Breast epithelium (tissue), 3 donors: Measurements from ENCODE around the gene TOR3A.

Source experiments
- POLR2A ChIP-seq: fragments of 450-650 bp; IDR thresholded peaks from one replicate; pipeline ENCODE4 v1.6.1; 2016; ENCODE audit warnings: antibody characterized with exemption, mild to moderate bottlenecking, moderate library complexity
- POLR2AphosphoS5 ChIP-seq, 3 donors: sonication (generic); formaldehyde crosslinking; IDR thresholded peaks; one replicate each; pipeline ENCODE4 v1.6.1; 2017; ENCODE audit warnings: antibody characterized with exemption in 3 of 3
- TF ChIP-seq, protein P1 (sequence below), 3 donors: fragments of 450-650 bp; IDR thresholded peaks; one replicate each; pipeline ENCODE4 v1.5.1; 2016 to 2017; ENCODE audit warnings: antibody characterized with exemption in 3 of 3, mild to moderate bottlenecking in 3 of 3, moderate library complexity in 3 of 3

- TF ChIP-seq, protein P1, sequence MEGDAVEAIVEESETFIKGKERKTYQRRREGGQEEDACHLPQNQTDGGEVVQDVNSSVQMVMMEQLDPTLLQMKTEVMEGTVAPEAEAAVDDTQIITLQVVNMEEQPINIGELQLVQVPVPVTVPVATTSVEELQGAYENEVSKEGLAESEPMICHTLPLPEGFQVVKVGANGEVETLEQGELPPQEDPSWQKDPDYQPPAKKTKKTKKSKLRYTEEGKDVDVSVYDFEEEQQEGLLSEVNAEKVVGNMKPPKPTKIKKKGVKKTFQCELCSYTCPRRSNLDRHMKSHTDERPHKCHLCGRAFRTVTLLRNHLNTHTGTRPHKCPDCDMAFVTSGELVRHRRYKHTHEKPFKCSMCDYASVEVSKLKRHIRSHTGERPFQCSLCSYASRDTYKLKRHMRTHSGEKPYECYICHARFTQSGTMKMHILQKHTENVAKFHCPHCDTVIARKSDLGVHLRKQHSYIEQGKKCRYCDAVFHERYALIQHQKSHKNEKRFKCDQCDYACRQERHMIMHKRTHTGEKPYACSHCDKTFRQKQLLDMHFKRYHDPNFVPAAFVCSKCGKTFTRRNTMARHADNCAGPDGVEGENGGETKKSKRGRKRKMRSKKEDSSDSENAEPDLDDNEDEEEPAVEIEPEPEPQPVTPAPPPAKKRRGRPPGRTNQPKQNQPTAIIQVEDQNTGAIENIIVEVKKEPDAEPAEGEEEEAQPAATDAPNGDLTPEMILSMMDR (IDR thresholded peaks at IDR 0.05), result no peak
- TF ChIP-seq POLR2A, result no peak
- no peak for TF ChIP-seq POLR2AphosphoS5 (IDR thresholded peaks at IDR 0.05)
Measured at GRCh38 chr1:179083533-179083932, 1.7 kb downstream of the TOR3A start.
